ENCODE measurements around the gene HCN2. TPM values are rescaled to one million over a fixed set of nuclear protein-coding genes. Genes with fewer than 3 reads are reported as not detected.

HCN2 gene
- total and polyA plus RNA-seq, 9 of the 15 experiments (the other 6 are each of a cell fraction or from before 2014, with no cell fraction given) = 0.29 to 4.2 (median 0.82) TPM; not detected in 2

- TF ChIP-seq ZBTB40 (IDR thresholded peaks at IDR 0.05) (0 out of 2 replicates have a peak, but pooled peaks have one; percentile 23), ZBTB40 (CRISPR knock-in tag; IDR thresholded peaks at IDR 0.05) (no peak), NFIC (IDR thresholded peaks at IDR 0.05) (peak; percentile 94), SP1 (CRISPR knock-in tag; IDR thresholded peaks at IDR 0.05) (peak; percentile 56; the same call in 1 of the 2 replicates), BDP1 (IDR thresholded peaks at IDR 0.05; ENCODE audit: insufficient read depth, insufficient read length) (no peak), MLLT1 (IDR thresholded peaks at IDR 0.05) (0 out of 4 replicates have a peak, but pooled peaks of 1 of the 2 experiments have one; percentile 10), AFF1 (IDR thresholded peaks at IDR 0.05; ENCODE audit: low read depth in 1 of 2, partially characterized antibody in 2 of 2) (no peak), PRPF4 (IDR thresholded peaks at IDR 0.05; ENCODE audit: insufficient read depth, low read depth, low read length, poor library complexity, severe bottlenecking) (peak; percentile 45), EGR1 (conservative IDR thresholded peaks at IDR 0.05) (peak; percentile 81), KAT7 (CRISPR knock-in tag; IDR thresholded peaks at IDR 0.05; ENCODE audit: borderline replicate concordance) (peak; percentile 66; the same call in 1 of the 2 replicates), TGIF2 (CRISPR knock-in tag; IDR thresholded peaks at IDR 0.05) (peak; percentile 87; the same call in 1 of the 2 replicates), ZNF133 (CRISPR knock-in tag; IDR thresholded peaks at IDR 0.05) (no peak)
These were observed 16.8 kb upstream of the HCN2 start (continued) for GRCh38 chr19:572743-573518.
